Esophagus muscularis mucosa (tissue), 3 donors: ENCODE measurements around the gene SMCHD1.

Experiments used
- EP300 ChIP-seq: sonication (generic); formaldehyde crosslinking; IDR thresholded peaks from one replicate; pipeline ENCODE4 v1.6.1; 2017; ENCODE audit warnings: antibody characterized with exemption
- TF ChIP-seq, protein P1 (sequence below), 3 experiments: fragments of 200-600 bp in 2 of 3; fragments of 450-650 bp in 1 of 3; sonication (generic) in 2 of 3; IDR thresholded peaks; one replicate each; pipeline ENCODE4 v1.5.1; 2017 to 2019; ENCODE audit warnings: antibody characterized with exemption in 3 of 3, mild to moderate bottlenecking in 2 of 3, moderate library complexity in 1 of 3

DNA sequence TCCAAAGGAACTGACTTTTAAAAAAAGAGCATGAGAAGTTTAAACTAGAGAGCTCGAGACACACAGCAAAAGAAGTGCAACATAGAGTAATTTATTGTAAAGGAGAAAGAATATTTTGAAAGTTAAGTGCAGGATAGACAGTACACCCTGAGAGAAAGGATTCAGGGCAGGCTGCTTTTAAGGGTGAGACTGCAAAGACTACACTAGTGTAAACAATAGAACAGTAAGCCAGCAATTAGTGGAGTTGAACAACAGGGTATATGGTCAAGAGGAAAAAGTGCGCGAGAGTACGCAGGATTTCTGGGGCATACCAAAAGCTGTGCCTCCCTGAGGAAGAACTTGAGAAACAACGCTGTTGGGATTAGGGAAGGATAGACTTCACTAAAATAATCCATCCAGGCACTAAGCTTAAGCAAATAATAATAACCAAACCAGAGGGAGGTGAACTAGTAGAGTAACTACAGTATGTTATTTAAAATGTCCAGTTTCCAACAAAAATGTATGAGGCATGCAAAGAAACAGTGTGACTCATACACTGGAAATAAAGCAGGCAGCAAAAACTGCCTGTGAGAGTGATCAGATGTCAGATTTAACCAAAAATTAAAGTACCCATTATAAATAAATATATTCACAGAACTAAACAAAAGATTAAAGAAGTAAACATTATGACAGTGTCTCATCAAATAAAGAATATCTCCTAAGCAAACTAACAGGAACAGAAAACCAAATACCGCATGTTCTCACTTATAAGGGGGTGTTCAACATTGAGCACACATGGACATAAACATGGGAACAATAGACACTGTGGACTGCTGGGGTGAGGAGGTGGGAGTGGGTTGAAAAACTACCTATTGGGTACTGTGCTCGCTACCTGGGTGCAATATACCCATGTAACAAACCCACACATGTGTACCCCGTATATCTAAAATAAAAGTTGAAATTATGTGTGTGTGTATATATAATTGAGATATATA, 150.7 kb downstream of the SMCHD1 start:
- no peak for TF ChIP-seq EP300
- TF ChIP-seq, protein P1, sequence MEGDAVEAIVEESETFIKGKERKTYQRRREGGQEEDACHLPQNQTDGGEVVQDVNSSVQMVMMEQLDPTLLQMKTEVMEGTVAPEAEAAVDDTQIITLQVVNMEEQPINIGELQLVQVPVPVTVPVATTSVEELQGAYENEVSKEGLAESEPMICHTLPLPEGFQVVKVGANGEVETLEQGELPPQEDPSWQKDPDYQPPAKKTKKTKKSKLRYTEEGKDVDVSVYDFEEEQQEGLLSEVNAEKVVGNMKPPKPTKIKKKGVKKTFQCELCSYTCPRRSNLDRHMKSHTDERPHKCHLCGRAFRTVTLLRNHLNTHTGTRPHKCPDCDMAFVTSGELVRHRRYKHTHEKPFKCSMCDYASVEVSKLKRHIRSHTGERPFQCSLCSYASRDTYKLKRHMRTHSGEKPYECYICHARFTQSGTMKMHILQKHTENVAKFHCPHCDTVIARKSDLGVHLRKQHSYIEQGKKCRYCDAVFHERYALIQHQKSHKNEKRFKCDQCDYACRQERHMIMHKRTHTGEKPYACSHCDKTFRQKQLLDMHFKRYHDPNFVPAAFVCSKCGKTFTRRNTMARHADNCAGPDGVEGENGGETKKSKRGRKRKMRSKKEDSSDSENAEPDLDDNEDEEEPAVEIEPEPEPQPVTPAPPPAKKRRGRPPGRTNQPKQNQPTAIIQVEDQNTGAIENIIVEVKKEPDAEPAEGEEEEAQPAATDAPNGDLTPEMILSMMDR (IDR thresholded peaks at IDR 0.05), result no peak
